Measurements from ENCODE around the gene MACROD2.

- TF ChIP-seq CTCF (IDR thresholded peaks at IDR 0.05): no peak
- no peak for TF ChIP-seq EZH2 (IDR thresholded peaks at IDR 0.05; ENCODE audit: borderline replicate concordance, insufficient read depth, low read depth, low read length, poor library complexity, severe bottlenecking)
Observed at GRCh38 chr20:15387228-15387627, 1391.9 kb downstream of the MACROD2 start.
